HEK293 (cell line): ENCODE data around the gene FHL1.

Experiments
- GLIS1 ChIP-seq: fragments of 450-650 bp; formaldehyde crosslinking; IDR thresholded peaks from 2 replicates; pipeline ENCODE4 v1.5.1; 2016; ENCODE audit warnings: missing biosample characterization, missing genetic modification characterization
- KLF1 ChIP-seq: fragments of 450-650 bp; formaldehyde crosslinking; IDR thresholded peaks from 2 replicates; pipeline ENCODE4 v1.5.1; 2016; ENCODE audit warnings: missing biosample characterization, missing genetic modification characterization
- KLF9 ChIP-seq: fragments of 450-650 bp; formaldehyde crosslinking; IDR thresholded peaks from 2 replicates; pipeline ENCODE4 v1.5.1; 2016; ENCODE audit warnings: missing biosample characterization, missing genetic modification characterization, low read depth
- MYNN ChIP-seq: fragments of 450-650 bp; formaldehyde crosslinking; IDR thresholded peaks from 2 replicates; pipeline ENCODE4 v1.5.1; 2016; ENCODE audit warnings: missing biosample characterization, missing genetic modification characterization, borderline replicate concordance
- OVOL3 ChIP-seq: fragments of 450-650 bp; formaldehyde crosslinking; IDR thresholded peaks from 2 replicates; pipeline ENCODE4 v1.5.1; 2016; ENCODE audit warnings: missing biosample characterization, missing genetic modification characterization
- RBAK ChIP-seq: fragments of 450-650 bp; formaldehyde crosslinking; IDR thresholded peaks from 2 replicates; pipeline ENCODE4 v1.5.1; 2016; ENCODE audit warnings: missing biosample characterization, missing genetic modification characterization
- SP3 ChIP-seq: fragments of 450-650 bp; formaldehyde crosslinking; IDR thresholded peaks from 2 replicates; pipeline ENCODE4 v1.5.1; 2016; ENCODE audit warnings: missing biosample characterization, missing genetic modification characterization
- ZBTB21 ChIP-seq: fragments of 450-650 bp; formaldehyde crosslinking; IDR thresholded peaks from 2 replicates; pipeline ENCODE4 v1.5.1; 2017; ENCODE audit warnings: missing biosample characterization, missing genetic modification characterization
- ZFP41 ChIP-seq: fragments of 450-650 bp; formaldehyde crosslinking; IDR thresholded peaks from 2 replicates; pipeline ENCODE4 v1.5.1; 2016; ENCODE audit warnings: missing biosample characterization, missing genetic modification characterization, borderline replicate concordance
- ZFP69B ChIP-seq: fragments of 450-650 bp; formaldehyde crosslinking; IDR thresholded peaks from 2 replicates; pipeline ENCODE4 v1.5.1; 2016; ENCODE audit warnings: missing biosample characterization, missing genetic modification characterization
- ZNF10 ChIP-seq: fragments of 450-650 bp; formaldehyde crosslinking; IDR thresholded peaks from 2 replicates; pipeline ENCODE4 v1.5.1; 2017; ENCODE audit warnings: missing biosample characterization, missing genetic modification characterization
- ZNF112 ChIP-seq: fragments of 450-650 bp; formaldehyde crosslinking; IDR thresholded peaks from 2 replicates; pipeline ENCODE4 v1.5.0; 2017; ENCODE audit warnings: missing biosample characterization, missing genetic modification characterization
- ZNF155 ChIP-seq: fragments of 450-650 bp; formaldehyde crosslinking; IDR thresholded peaks from 2 replicates; pipeline ENCODE4 v1.5.1; 2016; ENCODE audit warnings: missing biosample characterization, missing genetic modification characterization
- ZNF175 ChIP-seq: fragments of 450-650 bp; formaldehyde crosslinking; IDR thresholded peaks from 2 replicates; pipeline ENCODE4 v1.5.1; 2016; ENCODE audit warnings: missing biosample characterization, missing genetic modification characterization
- ZNF350 ChIP-seq: fragments of 450-650 bp; formaldehyde crosslinking; IDR thresholded peaks from 2 replicates; pipeline ENCODE4 v1.5.0; 2017; ENCODE audit warnings: missing biosample characterization, mild to moderate bottlenecking, missing genetic modification characterization
- ZNF433 ChIP-seq: fragments of 450-650 bp; formaldehyde crosslinking; IDR thresholded peaks from 2 replicates; pipeline ENCODE4 v1.5.1; 2016; ENCODE audit warnings: missing biosample characterization, missing genetic modification characterization, low read depth
- ZNF548 ChIP-seq: fragments of 450-650 bp; formaldehyde crosslinking; IDR thresholded peaks from 2 replicates; pipeline ENCODE4 v1.5.1; 2016; ENCODE audit warnings: missing biosample characterization, missing genetic modification characterization
- ZNF558 ChIP-seq: fragments of 450-650 bp; formaldehyde crosslinking; IDR thresholded peaks from 2 replicates; pipeline ENCODE4 v1.5.1; 2016; ENCODE audit warnings: missing biosample characterization, missing genetic modification characterization
- ZNF623 ChIP-seq: fragments of 450-650 bp; formaldehyde crosslinking; IDR thresholded peaks from 2 replicates; pipeline ENCODE4 v1.5.1; 2016; ENCODE audit warnings: missing biosample characterization, missing genetic modification characterization
- ZNF660 ChIP-seq: fragments of 450-650 bp; IDR thresholded peaks from 2 replicates; pipeline ENCODE4 v1.5.1; 2018; ENCODE audit warnings: missing biosample characterization, mild to moderate bottlenecking, missing genetic modification characterization
- ZNF777 ChIP-seq: fragments of 450-650 bp; formaldehyde crosslinking; IDR thresholded peaks from 2 replicates; pipeline ENCODE4 v1.5.1; 2017; ENCODE audit warnings: missing biosample characterization, missing genetic modification characterization, borderline replicate concordance
- ZNF843 ChIP-seq: fragments of 450-650 bp; formaldehyde crosslinking; IDR thresholded peaks from 2 replicates; pipeline ENCODE4 v1.5.1; 2016; ENCODE audit warnings: missing biosample characterization, missing genetic modification characterization
- ZSCAN23 ChIP-seq: fragments of 450-650 bp; formaldehyde crosslinking; IDR thresholded peaks from 2 replicates; pipeline ENCODE4 v1.5.1; 2016; ENCODE audit warnings: missing biosample characterization, missing genetic modification characterization
- ZXDB ChIP-seq: fragments of 450-650 bp; formaldehyde crosslinking; IDR thresholded peaks from 2 replicates; pipeline ENCODE4 v1.5.1; 2016; ENCODE audit warnings: missing biosample characterization, missing genetic modification characterization
- TF ChIP-seq, protein P1 (sequence below): fragments of 450-650 bp; formaldehyde crosslinking; IDR thresholded peaks from 2 replicates; pipeline ENCODE4 v1.5.1; 2016; ENCODE audit warnings: missing biosample characterization, missing genetic modification characterization, low read depth
- TF ChIP-seq, protein P2 (sequence below): fragments of 450-650 bp; formaldehyde crosslinking; IDR thresholded peaks from 2 replicates; pipeline ENCODE4 v1.5.1; 2016; ENCODE audit warnings: missing biosample characterization, missing genetic modification characterization
- TF ChIP-seq, protein P3 (sequence below): fragments of 450-650 bp; formaldehyde crosslinking; IDR thresholded peaks from 2 replicates; pipeline ENCODE4 v1.5.1; 2016; ENCODE audit warnings: missing biosample characterization, missing genetic modification characterization
- TF ChIP-seq, protein P4 (sequence below): fragments of 450-650 bp; formaldehyde crosslinking; IDR thresholded peaks from 2 replicates; pipeline ENCODE4 v1.5.1; 2017; ENCODE audit warnings: missing biosample characterization, mild to moderate bottlenecking, missing genetic modification characterization, moderate library complexity
- TF ChIP-seq, protein P5 (sequence below): fragments of 450-650 bp; formaldehyde crosslinking; IDR thresholded peaks from 2 replicates; pipeline ENCODE4 v1.5.1; 2017; ENCODE audit warnings: missing biosample characterization, missing genetic modification characterization

FHL1 gene

DNA sequence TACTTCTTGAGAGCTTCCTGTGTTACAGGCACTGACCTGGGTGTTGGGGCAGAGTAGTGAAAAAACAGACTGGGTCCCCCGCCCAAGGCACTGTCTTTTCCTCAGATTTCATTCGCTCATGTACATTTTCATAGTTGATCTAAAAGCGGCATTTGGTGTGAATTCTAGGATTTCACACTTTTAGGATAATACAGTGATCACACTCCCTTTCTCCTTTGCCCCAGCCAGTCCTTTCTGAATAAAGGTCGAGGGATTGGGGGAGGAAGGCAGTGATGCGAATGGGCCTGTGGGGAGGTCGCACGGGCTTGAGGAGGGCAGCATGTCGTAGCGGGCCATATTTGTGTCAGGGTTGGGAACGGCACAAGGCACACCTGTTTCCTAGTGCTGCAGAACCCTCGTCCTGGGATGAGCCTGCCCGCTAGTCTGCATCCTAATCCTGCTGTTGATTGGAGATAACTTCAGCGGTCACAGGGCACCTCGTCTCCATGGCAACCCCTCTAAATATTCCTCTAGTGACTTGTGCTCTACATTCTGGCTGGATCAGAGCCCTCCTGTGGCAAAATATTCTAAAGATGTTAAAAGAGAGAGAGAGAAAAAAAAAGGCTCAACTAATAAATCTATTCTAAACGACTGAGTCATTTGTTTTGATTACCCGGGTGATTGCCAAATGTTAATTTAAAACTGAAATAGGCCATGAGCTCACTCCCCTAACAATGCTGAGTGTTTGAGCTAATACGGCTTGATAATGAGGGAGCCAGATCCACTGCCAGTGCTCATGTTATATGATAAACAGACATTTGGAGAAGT is 21.8 kb downstream of the FHL1 start (continued):
- TF ChIP-seq SP3 (tag by site-specific recombination) (peak; percentile 44; the same call in 1 of the 2 replicates), ZBTB21 (tag by site-specific recombination) (peak; percentile 75), OVOL3 (peak; percentile 75), ZNF175 (tag by site-specific recombination) (no peak), KLF1 (no peak), GLIS1 (tag by site-specific recombination) (peak; percentile 72), ZNF548 (tag by site-specific recombination) (no peak), ZNF843 (peak; percentile 93), ZNF660 (tag by site-specific recombination) (peak; percentile 75; the same call in 1 of the 2 replicates), ZNF433 (tag by site-specific recombination) (no peak), KLF9 (tag by site-specific recombination) (no peak), ZNF112 (tag by site-specific recombination) (no peak), ZNF350 (tag by site-specific recombination) (no peak), ZFP41 (tag by site-specific recombination) (no peak), ZSCAN23 (tag by site-specific recombination) (peak; percentile 65; the same call in 1 of the 2 replicates), ZNF623 (tag by site-specific recombination) (no peak), ZNF777 (no peak), ZNF10 (tag by site-specific recombination) (no peak), ZXDB (peak; percentile 85), ZNF155 (tag by site-specific recombination) (no peak), ZNF558 (tag by site-specific recombination) (peak; percentile 85), ZFP69B (tag by site-specific recombination) (peak; percentile 74), RBAK (tag by site-specific recombination) (no peak), MYNN (tag by site-specific recombination) (0 out of 2 replicates have a peak, but pooled peaks have one; percentile 38)
- TF ChIP-seq, protein P1, sequence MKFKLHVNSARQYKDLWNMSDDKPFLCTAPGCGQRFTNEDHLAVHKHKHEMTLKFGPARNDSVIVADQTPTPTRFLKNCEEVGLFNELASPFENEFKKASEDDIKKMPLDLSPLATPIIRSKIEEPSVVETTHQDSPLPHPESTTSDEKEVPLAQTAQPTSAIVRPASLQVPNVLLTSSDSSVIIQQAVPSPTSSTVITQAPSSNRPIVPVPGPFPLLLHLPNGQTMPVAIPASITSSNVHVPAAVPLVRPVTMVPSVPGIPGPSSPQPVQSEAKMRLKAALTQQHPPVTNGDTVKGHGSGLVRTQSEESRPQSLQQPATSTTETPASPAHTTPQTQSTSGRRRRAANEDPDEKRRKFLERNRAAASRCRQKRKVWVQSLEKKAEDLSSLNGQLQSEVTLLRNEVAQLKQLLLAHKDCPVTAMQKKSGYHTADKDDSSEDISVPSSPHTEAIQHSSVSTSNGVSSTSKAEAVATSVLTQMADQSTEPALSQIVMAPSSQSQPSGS = peak; percentile 64
- TF ChIP-seq, protein P2, sequence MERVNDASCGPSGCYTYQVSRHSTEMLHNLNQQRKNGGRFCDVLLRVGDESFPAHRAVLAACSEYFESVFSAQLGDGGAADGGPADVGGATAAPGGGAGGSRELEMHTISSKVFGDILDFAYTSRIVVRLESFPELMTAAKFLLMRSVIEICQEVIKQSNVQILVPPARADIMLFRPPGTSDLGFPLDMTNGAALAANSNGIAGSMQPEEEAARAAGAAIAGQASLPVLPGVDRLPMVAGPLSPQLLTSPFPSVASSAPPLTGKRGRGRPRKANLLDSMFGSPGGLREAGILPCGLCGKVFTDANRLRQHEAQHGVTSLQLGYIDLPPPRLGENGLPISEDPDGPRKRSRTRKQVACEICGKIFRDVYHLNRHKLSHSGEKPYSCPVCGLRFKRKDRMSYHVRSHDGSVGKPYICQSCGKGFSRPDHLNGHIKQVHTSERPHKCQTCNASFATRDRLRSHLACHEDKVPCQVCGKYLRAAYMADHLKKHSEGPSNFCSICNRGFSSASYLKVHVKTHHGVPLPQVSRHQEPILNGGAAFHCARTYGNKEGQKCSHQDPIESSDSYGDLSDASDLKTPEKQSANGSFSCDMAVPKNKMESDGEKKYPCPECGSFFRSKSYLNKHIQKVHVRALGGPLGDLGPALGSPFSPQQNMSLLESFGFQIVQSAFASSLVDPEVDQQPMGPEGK (tag by site-specific recombination) = 0 out of 2 replicates have a peak, but pooled peaks have one; percentile 28
- TF ChIP-seq, protein P3, sequence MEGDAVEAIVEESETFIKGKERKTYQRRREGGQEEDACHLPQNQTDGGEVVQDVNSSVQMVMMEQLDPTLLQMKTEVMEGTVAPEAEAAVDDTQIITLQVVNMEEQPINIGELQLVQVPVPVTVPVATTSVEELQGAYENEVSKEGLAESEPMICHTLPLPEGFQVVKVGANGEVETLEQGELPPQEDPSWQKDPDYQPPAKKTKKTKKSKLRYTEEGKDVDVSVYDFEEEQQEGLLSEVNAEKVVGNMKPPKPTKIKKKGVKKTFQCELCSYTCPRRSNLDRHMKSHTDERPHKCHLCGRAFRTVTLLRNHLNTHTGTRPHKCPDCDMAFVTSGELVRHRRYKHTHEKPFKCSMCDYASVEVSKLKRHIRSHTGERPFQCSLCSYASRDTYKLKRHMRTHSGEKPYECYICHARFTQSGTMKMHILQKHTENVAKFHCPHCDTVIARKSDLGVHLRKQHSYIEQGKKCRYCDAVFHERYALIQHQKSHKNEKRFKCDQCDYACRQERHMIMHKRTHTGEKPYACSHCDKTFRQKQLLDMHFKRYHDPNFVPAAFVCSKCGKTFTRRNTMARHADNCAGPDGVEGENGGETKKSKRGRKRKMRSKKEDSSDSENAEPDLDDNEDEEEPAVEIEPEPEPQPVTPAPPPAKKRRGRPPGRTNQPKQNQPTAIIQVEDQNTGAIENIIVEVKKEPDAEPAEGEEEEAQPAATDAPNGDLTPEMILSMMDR (tag by site-specific recombination) = 0 out of 2 replicates have a peak, but pooled peaks have one; percentile 30
- TF ChIP-seq, protein P4, sequence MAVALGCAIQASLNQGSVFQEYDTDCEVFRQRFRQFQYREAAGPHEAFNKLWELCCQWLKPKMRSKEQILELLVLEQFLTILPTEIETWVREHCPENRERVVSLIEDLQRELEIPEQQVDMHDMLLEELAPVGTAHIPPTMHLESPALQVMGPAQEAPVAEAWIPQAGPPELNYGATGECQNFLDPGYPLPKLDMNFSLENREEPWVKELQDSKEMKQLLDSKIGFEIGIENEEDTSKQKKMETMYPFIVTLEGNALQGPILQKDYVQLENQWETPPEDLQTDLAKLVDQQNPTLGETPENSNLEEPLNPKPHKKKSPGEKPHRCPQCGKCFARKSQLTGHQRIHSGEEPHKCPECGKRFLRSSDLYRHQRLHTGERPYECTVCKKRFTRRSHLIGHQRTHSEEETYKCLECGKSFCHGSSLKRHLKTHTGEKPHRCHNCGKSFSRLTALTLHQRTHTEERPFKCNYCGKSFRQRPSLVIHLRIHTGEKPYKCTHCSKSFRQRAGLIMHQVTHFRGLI = peak; percentile 68; the same call in 1 of the 2 replicates
- TF ChIP-seq, protein P5, sequence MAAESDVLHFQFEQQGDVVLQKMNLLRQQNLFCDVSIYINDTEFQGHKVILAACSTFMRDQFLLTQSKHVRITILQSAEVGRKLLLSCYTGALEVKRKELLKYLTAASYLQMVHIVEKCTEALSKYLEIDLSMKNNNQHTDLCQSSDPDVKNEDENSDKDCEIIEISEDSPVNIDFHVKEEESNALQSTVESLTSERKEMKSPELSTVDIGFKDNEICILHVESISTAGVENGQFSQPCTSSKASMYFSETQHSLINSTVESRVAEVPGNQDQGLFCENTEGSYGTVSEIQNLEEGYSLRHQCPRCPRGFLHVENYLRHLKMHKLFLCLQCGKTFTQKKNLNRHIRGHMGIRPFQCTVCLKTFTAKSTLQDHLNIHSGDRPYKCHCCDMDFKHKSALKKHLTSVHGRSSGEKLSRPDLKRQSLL (tag by site-specific recombination) = peak; percentile 78; the same call in 1 of the 2 replicates
